ENCODE data around the gene GIT2.

DNA sequence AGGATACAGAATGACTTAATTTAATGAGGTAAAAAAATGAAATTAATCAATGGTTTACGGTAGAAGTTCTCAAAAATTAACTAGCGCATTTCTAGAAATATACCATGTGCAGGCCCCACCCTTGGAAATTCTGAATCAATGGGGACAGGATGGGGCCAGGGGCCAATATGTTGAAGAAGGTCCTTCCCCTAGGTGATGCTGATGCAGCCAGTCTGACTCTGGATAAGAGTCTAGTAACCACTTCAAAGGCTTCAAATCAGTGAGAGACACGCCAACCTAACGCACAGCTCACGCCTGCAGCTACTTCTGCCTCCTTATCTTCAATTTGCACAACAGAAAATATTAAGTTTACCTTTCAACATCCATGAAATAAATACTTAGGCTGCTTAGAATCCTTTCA, 14.9 kb downstream of the GIT2 start:
- TF ChIP-seq FOSL1 (CRISPR knock-in tag; IDR thresholded peaks at IDR 0.05; ENCODE audit: borderline replicate concordance) (no peak), NFE2L2 (IDR thresholded peaks at IDR 0.05; ENCODE audit: low read length) (no peak), SP1 (IDR thresholded peaks at IDR 0.05) (no peak), SP1 (CRISPR knock-in tag; IDR thresholded peaks at IDR 0.05) (no peak), SMC3 (IDR thresholded peaks at IDR 0.05; ENCODE audit: low read length) (no peak), TARDBP (CRISPR knock-in tag; IDR thresholded peaks at IDR 0.05) (no peak), ZNF780A (CRISPR knock-in tag; IDR thresholded peaks at IDR 0.05) (no peak), CEBPG (CRISPR knock-in tag; IDR thresholded peaks at IDR 0.05) (no peak), HNRNPH1 (optimal IDR thresholded peaks at IDR 0.05; ENCODE audit: low read depth, low read length) (no peak), TRIM24 (CRISPR knock-in tag; IDR thresholded peaks at IDR 0.05) (no peak)
- TF ChIP-seq, protein P1, sequence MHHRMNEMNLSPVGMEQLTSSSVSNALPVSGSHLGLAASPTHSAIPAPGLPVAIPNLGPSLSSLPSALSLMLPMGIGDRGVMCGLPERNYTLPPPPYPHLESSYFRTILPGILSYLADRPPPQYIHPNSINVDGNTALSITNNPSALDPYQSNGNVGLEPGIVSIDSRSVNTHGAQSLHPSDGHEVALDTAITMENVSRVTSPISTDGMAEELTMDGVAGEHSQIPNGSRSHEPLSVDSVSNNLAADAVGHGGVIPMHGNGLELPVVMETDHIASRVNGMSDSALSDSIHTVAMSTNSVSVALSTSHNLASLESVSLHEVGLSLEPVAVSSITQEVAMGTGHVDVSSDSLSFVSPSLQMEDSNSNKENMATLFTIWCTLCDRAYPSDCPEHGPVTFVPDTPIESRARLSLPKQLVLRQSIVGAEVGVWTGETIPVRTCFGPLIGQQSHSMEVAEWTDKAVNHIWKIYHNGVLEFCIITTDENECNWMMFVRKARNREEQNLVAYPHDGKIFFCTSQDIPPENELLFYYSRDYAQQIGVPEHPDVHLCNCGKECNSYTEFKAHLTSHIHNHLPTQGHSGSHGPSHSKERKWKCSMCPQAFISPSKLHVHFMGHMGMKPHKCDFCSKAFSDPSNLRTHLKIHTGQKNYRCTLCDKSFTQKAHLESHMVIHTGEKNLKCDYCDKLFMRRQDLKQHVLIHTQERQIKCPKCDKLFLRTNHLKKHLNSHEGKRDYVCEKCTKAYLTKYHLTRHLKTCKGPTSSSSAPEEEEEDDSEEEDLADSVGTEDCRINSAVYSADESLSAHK (CRISPR knock-in tag; IDR thresholded peaks at IDR 0.05; ENCODE audit: borderline replicate concordance): no peak
- TF ChIP-seq, protein P2, sequence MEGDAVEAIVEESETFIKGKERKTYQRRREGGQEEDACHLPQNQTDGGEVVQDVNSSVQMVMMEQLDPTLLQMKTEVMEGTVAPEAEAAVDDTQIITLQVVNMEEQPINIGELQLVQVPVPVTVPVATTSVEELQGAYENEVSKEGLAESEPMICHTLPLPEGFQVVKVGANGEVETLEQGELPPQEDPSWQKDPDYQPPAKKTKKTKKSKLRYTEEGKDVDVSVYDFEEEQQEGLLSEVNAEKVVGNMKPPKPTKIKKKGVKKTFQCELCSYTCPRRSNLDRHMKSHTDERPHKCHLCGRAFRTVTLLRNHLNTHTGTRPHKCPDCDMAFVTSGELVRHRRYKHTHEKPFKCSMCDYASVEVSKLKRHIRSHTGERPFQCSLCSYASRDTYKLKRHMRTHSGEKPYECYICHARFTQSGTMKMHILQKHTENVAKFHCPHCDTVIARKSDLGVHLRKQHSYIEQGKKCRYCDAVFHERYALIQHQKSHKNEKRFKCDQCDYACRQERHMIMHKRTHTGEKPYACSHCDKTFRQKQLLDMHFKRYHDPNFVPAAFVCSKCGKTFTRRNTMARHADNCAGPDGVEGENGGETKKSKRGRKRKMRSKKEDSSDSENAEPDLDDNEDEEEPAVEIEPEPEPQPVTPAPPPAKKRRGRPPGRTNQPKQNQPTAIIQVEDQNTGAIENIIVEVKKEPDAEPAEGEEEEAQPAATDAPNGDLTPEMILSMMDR (CRISPR knock-in tag; IDR thresholded peaks at IDR 0.05): no peak
- TF ChIP-seq, protein P3, sequence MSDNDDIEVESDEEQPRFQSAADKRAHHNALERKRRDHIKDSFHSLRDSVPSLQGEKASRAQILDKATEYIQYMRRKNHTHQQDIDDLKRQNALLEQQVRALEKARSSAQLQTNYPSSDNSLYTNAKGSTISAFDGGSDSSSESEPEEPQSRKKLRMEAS (IDR thresholded peaks at IDR 0.05): no peak

Measured in HepG2 (cell line).